Measurements from ENCODE around the gene MIOS. TPM values are rescaled to one million over a fixed set of nuclear protein-coding genes. Genes with fewer than 3 reads are reported as not detected.

Gene MIOS
- total RNA-seq, 1 donor from 2014 or later: 62.0 TPM

GRCh38 chr7:7609330-7609729 lies 42.6 kb downstream of the MIOS start:
- no peak overlapping the region for H3K4me3 ChIP-seq
- H3K36me3 Mint-ChIP-seq: peaks cover 4% of the 10 kb centered on the region
- H2AFZ ChIP-seq (replicated peaks): no peak overlapping the region
- no peak for DNase-seq (ENCODE audit: low spot score)
- no peak overlapping the region for H3K9ac ChIP-seq
- H3K27me3 ChIP-seq: no peaks in the 10 kb centered on the region
- H3K27me3 Mint-ChIP-seq (ENCODE audit: insufficient read depth, low read depth): peaks cover 2% of the 10 kb centered on the region
- no peaks in the 10 kb centered on the region for H3K9me3 ChIP-seq (ENCODE audit: low read depth)
- H3K4me1 Mint-ChIP-seq: no peaks in the 10 kb centered on the region
- H3F3A ChIP-seq (ENCODE audit: low read depth): no peaks in the 10 kb centered on the region
- no peak overlapping the region for H3K27ac Mint-ChIP-seq
- H3K9me3 Mint-ChIP-seq: no peaks in the 10 kb centered on the region
- H3K79me2 ChIP-seq (ENCODE audit: low read depth): no peaks in the 10 kb centered on the region
- no peaks in the 10 kb centered on the region for H3K36me3 ChIP-seq
- H3K4me3 Mint-ChIP-seq: no peak overlapping the region
- H3K27ac ChIP-seq: no peak overlapping the region
- H3K4me1 ChIP-seq: no peaks in the 10 kb centered on the region
- TF ChIP-seq EZH2phosphoT487 (IDR thresholded peaks at IDR 0.05) (no peak), EZH2 (IDR thresholded peaks at IDR 0.05) (no peak), CTCF (IDR thresholded peaks at IDR 0.05) (no peak)
- no peaks in the 10 kb centered on the region for H4K20me1 ChIP-seq (ENCODE audit: low read depth)
- H3K4me2 ChIP-seq: no peak overlapping the region

- H3K79me2 ChIP-seq (ENCODE audit: low read depth): no peaks in the 10 kb centered on the region
- H3K4me3 ChIP-seq: no peak overlapping the region
- Mint-ChIP-seq H3K9me3 (no peaks in the 10 kb centered on the region), H3K36me3 (peaks cover 4% of the 10 kb centered on the region), H3K4me1 (no peaks in the 10 kb centered on the region), H3K4me3 (no peak overlapping the region), H3K27ac (no peak overlapping the region), H3K27me3 (ENCODE audit: insufficient read depth, low read depth) (peaks cover 2% of the 10 kb centered on the region)
- H3K4me2 ChIP-seq: no peak overlapping the region
- no peak overlapping the region for H3K9ac ChIP-seq
- DNase-seq (ENCODE audit: low spot score): no peak
- no peaks in the 10 kb centered on the region for H3K36me3 ChIP-seq
- H4K20me1 ChIP-seq (ENCODE audit: low read depth): no peaks in the 10 kb centered on the region
- TF ChIP-seq EZH2phosphoT487 (IDR thresholded peaks at IDR 0.05): no peak
- no peak for TF ChIP-seq CTCF (IDR thresholded peaks at IDR 0.05)
- TF ChIP-seq EZH2 (IDR thresholded peaks at IDR 0.05): no peak
- H3K27ac ChIP-seq: no peak overlapping the region
- H2AFZ ChIP-seq (replicated peaks): no peak overlapping the region
- no peaks in the 10 kb centered on the region for H3F3A ChIP-seq (ENCODE audit: low read depth)
- H3K4me1 ChIP-seq: no peaks in the 10 kb centered on the region
- H3K9me3 ChIP-seq (ENCODE audit: low read depth): no peaks in the 10 kb centered on the region
- no peaks in the 10 kb centered on the region for H3K27me3 ChIP-seq
Observed at GRCh38 chr7:7612519-7612918, 45.8 kb downstream of the MIOS start.

GRCh38 chr7:7613210-7613609 lies 46.5 kb downstream of the MIOS start:
- no peak overlapping the region for H3K4me3 Mint-ChIP-seq
- TF ChIP-seq EZH2phosphoT487 (IDR thresholded peaks at IDR 0.05): no peak
- TF ChIP-seq CTCF (IDR thresholded peaks at IDR 0.05): no peak
- TF ChIP-seq EZH2 (IDR thresholded peaks at IDR 0.05): no peak
- no peak overlapping the region for H3K27ac ChIP-seq
- H3K4me1 Mint-ChIP-seq: no peaks in the 10 kb centered on the region
- no peak overlapping the region for H3K4me2 ChIP-seq
- no peak overlapping the region for H3K27ac Mint-ChIP-seq
- no peaks in the 10 kb centered on the region for H3K27me3 ChIP-seq
- no peaks in the 10 kb centered on the region for H3K9me3 Mint-ChIP-seq
- H4K20me1 ChIP-seq (ENCODE audit: low read depth): no peaks in the 10 kb centered on the region
- no peak overlapping the region for H2AFZ ChIP-seq (replicated peaks)
- no peak for DNase-seq (ENCODE audit: low spot score)
- H3K9me3 ChIP-seq (ENCODE audit: low read depth): no peaks in the 10 kb centered on the region
- peaks cover 2% of the 10 kb centered on the region for H3K27me3 Mint-ChIP-seq (ENCODE audit: insufficient read depth, low read depth)
- no peaks in the 10 kb centered on the region for H3K36me3 ChIP-seq
- H3F3A ChIP-seq (ENCODE audit: low read depth): no peaks in the 10 kb centered on the region
- no peaks in the 10 kb centered on the region for H3K4me1 ChIP-seq
- H3K4me3 ChIP-seq: no peak overlapping the region
- H3K36me3 Mint-ChIP-seq: no peaks in the 10 kb centered on the region
- no peaks in the 10 kb centered on the region for H3K79me2 ChIP-seq (ENCODE audit: low read depth)
- no peak overlapping the region for H3K9ac ChIP-seq
